Measurements from ENCODE around the gene KDM3A.

DNA sequence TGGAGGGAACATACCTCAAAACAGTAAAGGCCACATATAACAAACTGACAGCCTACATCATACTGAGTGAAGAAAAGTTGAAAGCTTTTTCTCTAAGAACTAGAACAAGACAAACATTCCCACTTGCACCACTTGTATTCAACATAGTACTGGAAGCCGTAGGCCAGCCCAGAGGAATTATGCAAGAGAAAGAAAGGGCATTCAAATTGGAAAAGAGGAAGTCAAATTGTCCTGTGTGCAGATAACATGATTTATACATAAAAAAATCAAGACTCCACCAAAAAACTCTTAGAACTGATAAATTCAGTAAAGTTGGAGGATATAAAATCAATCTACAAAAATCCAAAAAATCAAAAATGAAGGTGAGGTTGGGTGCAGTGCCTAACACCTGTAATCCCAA lies 8.0 kb upstream of the KDM3A start:
- TF ChIP-seq, protein P1, sequence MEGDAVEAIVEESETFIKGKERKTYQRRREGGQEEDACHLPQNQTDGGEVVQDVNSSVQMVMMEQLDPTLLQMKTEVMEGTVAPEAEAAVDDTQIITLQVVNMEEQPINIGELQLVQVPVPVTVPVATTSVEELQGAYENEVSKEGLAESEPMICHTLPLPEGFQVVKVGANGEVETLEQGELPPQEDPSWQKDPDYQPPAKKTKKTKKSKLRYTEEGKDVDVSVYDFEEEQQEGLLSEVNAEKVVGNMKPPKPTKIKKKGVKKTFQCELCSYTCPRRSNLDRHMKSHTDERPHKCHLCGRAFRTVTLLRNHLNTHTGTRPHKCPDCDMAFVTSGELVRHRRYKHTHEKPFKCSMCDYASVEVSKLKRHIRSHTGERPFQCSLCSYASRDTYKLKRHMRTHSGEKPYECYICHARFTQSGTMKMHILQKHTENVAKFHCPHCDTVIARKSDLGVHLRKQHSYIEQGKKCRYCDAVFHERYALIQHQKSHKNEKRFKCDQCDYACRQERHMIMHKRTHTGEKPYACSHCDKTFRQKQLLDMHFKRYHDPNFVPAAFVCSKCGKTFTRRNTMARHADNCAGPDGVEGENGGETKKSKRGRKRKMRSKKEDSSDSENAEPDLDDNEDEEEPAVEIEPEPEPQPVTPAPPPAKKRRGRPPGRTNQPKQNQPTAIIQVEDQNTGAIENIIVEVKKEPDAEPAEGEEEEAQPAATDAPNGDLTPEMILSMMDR (IDR thresholded peaks at IDR 0.05; ENCODE audit: control extremely low read depth in 1 of 3, insufficient read depth in 1 of 3, low read depth in 1 of 3, low read length in 3 of 3), result no peak
- TF ChIP-seq MAFK (IDR thresholded peaks at IDR 0.05; ENCODE audit: low read depth, low read length) (no peak), GTF2F1 (IDR thresholded peaks at IDR 0.05; ENCODE audit: borderline replicate concordance, low read depth, low read length) (no peak), SP1 (IDR thresholded peaks at IDR 0.05; ENCODE audit: low read depth, low read length) (no peak), BRCA1 (IDR thresholded peaks at IDR 0.05; ENCODE audit: low read depth, low read length) (no peak), POLR2A (IDR thresholded peaks at IDR 0.05; ENCODE audit: control extremely low read depth in 1 of 2, low read depth in 2 of 2, low read length in 2 of 2) (no peak), CBX5 (IDR thresholded peaks at IDR 0.05; ENCODE audit: low read depth, low read length) (no peak)
